PFSK-1 (cell line): ENCODE measurements around the gene THOC5.

Experiments used
- FOXP2 ChIP-seq: optimal IDR thresholded peaks from 2 replicates; pipeline ENCODE3; 2011; ENCODE audit warnings: borderline replicate concordance, control low read depth, inconsistent platforms; ENCODE audit not compliant: insufficient read depth; ENCODE audit errors: extremely low read length, extremely low read depth
- POLR2AphosphoS5 ChIP-seq: IDR thresholded peaks from 2 replicates; pipeline ENCODE4 v1.6.1; 2012; ENCODE audit warnings: low read depth, mild to moderate bottlenecking, control low read depth, low read length, moderate library complexity
- REST ChIP-seq, 2 experiments: IDR thresholded peaks; 2 replicates each; pipeline versions ENCODE4 v1.6.1 to v1.8.0; 2011 to 2012; ENCODE audit warnings: low read depth in 2 of 2, low read length in 2 of 2, control low read depth in 1 of 2, inconsistent platforms in 1 of 2, mild to moderate bottlenecking in 1 of 2, moderate library complexity in 1 of 2; ENCODE audit not compliant: insufficient read depth in 1 of 2
- SIN3A ChIP-seq: IDR thresholded peaks from 2 replicates; pipeline ENCODE4 v1.6.1; 2012; ENCODE audit warnings: mild to moderate bottlenecking, low read length, moderate library complexity, borderline replicate concordance; ENCODE audit not compliant: insufficient read depth
- TAF1 ChIP-seq: IDR thresholded peaks from 2 replicates; pipeline ENCODE4 v1.6.1; 2012; ENCODE audit warnings: low read length, control low read depth, borderline replicate concordance; ENCODE audit not compliant: insufficient read depth

DNA sequence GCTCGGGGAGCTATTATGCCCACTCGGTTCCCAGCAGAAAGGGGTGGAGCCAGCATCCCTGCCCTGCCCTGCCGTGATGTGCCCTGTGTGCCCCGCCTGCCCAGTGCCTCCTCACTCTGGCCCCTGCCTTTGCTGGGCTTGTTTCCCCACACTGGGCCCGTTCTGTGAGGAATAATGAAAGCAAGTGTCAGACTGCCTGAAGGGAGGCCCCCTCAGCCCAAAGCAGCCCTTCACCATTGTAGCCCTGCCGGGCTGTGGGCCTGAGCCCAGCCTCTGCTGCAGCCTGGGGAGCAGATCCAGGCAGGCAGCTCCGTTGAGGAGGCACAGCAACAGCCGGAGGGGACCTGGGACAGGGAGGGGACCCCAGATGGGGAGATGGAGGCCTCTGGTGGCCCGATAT lies 93.8 kb downstream of the THOC5 start:
- no peak for TF ChIP-seq POLR2AphosphoS5
- no peak for TF ChIP-seq REST (IDR thresholded peaks at IDR 0.05; ENCODE audit: insufficient read depth in 1 of 2, low read depth in 2 of 2, low read length in 2 of 2)
- no peak for TF ChIP-seq SIN3A
- TF ChIP-seq TAF1 = no peak
- TF ChIP-seq FOXP2 = no peak
